Pons (tissue), 1 donor: ENCODE measurements around the gene PIP5K1B.

Source experiments
- DNase-seq: peaks from one replicate; pipeline ENCODE4 v3.0.0-alpha.2; 2016; ENCODE audit warnings: low spot score

PIP5K1B gene

DNA sequence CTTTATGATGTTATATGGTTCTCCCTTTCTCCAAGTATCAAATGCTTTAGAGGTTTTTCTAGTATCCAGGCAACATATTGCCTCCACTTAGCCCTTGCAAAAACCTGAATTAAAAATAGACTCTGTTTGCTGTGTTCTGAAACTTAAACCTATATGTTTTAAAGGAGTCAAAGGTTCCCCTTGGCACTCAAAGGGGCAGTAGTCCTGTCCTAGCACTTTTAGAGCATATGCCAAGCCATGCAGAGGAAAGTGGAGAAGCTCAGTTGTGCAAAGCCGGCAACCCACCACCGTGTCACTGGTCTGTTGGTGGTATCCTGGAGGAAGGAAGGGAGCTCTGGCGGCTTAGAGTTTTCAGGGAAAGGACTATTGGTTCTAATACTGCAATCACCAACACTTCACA, 154.3 kb downstream of the PIP5K1B start:
- no peak for DNase-seq

DNA sequence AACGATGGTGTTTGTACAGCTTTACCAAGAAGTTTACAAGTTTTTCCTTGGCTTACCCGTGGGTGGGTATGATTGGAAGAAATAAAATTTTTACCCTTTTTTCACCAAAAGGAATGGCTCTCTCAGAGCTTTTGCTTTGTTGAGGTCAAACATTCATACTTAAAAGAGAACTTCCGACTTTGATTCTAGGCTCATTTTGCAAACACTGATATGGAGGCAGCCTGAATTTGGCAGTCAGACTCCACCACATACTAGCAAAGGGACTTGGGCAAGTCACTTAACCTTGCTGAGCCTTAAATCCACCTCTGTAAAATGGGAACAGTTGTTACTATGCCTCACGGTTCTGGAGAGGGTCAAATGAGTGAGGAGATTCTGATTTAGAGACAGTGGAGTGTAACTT, 155.4 kb downstream of the PIP5K1B start:
- no peak for DNase-seq

DNA sequence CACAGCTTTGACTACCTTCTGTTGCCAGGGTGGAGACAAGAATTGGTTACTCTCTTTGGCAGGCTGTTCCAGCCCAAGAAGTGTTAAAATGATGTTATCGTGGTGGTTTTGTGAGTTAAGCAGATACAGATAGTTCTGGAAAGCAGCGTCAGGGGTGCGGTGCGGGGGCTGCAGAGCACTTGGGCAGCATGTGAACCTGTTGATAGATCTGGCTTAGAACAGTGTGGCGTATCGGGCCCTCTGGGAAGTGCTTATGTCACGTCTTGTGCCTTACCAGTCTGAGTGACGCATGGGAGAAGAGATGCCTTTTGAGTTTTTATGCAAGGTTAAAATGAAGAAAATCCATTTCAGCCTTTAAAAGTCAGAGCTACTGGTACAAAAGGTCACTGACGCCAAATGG, 156.4 kb downstream of the PIP5K1B start:
- DNase-seq = no peak

DNA sequence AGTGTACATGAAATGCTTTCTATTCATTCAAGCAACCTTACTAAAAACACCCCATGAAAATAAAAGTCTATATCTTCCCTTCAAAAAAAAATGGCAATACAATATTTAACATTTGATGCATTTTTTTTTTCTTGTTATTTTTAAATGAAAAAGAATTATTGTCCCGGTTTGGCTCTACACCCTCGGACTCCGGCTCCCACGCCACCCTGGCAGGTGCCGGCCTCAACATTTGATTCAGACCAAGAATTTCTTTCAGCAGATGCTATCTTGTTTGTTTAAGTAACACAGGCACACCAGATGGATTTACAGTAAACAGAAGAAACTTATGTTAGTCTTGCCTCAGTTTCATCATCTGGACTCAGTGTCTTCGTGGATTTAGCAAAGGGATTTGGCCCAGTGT, 162.0 kb downstream of the PIP5K1B start:
- DNase-seq = no peak

DNA sequence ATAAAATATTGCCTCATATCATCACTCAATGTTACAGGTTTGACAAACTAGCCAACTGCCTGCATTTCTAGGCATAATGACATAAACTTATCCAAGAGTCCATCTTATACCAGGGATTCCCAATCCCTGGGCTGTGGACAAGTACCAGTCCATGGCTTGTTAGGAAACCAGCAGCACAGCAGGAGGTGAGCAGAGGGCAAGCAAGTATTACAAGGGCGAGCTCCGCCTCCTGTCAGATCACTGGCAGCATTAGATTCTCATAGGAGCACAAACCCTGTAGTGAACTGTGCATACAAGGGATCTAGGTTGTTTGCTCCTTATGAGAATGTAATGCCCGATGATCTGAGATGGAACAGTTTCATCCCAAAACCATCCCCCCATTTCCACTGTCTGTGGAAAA, 164.0 kb downstream of the PIP5K1B start:
- no peak for DNase-seq

DNA sequence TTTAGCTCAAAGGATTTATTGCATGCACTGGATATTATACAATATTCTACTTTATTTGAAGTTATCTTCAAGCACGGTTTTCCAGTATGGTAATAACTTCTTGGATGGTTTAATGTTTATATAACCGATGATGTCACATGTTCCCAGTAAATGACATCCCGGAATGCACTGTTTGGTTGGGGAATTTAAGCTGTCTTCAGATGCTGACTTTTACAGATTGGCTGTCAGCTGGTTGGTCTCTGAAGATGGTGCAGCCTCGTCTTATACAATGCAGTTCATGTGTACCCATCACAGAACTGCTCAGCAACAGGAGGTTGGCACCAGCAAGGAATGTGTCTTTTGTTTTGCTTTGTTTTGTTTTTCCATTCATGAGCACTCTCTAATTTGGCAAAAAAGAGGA, 165.0 kb downstream of the PIP5K1B start:
- no peak for DNase-seq

DNA sequence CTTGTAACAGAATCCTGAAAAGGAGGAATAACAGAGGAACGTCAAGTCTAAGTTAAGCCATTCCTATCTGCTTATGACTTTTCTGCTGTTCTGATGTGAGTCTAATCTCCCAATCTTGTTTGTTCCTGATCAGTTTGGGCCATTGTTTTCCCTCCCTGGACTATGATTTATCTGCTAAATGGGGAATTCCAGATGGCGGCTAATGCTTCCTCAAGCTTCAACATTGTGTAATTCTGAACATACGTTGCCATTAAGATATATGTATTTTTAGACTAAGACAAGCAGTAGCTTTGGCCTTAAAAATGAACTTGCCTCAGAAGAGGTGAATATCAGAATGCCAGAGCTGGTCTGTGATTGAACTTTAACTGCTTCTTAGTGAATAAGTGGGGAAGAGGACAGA, 166.2 kb downstream of the PIP5K1B start:
- no peak for DNase-seq

DNA sequence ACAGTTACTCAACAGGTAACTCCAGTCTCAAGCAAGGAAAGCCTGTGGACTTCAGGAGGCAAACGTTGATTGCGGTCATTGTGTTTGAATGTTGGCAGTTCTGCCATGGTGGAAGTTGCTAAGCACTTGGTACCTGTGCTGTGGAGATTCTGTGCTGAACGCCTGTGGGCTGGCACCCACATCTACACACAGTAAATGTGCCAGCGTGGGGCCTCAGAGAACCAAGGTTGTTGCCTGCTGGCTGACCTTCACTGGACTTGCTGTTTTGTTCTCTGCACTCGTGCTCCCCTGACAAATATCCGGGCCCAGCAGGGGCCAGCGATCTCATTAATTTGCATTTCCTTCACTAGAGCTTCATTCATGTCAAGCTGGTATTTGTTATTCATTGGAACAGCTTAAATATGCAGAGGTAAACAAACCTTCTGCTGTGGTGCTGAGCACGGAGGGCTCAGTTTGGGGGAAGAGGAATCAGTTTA, 167.0 kb downstream of the PIP5K1B start:
- no peak for DNase-seq

DNA sequence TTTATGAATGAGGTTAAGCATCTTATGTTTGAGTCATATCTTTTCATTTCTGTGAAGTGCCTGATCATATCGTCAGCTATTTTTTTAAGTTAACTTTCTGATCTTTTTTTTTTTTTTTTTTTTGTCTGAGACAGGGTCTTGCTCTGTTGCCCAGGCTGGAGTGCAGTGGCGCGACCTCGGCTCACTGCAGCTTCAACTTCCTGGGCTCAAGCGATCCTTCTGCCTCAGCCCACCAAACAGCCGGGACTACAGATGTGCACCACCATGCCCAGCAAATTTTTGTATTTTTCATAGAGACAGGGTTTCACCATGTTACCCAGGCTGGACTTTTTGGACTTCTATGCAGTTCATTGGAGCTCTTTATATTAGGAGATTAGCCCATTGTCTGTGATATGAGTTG, 168.1 kb downstream of the PIP5K1B start:
- DNase-seq = no peak

DNA sequence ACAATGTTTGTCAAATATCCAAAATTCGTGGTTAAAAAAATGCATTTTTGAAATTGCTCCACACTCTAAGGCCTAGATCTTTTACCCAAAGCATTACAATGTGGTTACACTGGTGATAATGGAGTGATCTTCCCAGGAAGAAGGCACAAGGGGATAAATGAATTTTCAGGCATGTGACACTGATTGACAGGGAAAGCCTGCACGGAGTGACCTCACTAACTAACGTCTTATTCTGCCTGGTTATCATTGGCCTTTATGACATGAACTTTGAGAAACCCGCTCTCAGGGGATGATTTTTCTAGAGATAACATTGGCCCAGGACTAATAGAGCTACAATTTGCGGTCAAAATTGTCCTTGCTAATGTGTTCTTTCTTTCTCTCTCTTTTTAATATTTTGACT, 171.2 kb downstream of the PIP5K1B start:
- no peak for DNase-seq

DNA sequence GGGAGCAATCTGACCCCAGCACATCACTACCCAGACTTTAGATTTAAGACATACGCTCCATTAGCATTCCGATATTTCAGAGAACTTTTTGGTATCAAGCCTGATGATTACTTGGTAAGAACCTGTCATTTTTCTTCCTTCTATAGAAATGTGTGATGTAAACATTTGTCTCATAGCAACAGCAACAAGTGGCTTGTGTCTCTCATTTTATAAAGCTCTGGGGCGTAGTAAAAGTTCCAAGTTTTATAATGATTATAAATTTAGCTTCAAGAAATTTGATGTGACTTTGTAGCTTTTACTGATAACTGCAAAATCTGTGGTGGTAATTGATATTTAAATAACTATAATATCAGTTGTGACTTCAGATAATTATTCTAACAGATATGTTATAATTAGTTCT, 171.6 kb downstream of the PIP5K1B start:
- DNase-seq = no peak

DNA sequence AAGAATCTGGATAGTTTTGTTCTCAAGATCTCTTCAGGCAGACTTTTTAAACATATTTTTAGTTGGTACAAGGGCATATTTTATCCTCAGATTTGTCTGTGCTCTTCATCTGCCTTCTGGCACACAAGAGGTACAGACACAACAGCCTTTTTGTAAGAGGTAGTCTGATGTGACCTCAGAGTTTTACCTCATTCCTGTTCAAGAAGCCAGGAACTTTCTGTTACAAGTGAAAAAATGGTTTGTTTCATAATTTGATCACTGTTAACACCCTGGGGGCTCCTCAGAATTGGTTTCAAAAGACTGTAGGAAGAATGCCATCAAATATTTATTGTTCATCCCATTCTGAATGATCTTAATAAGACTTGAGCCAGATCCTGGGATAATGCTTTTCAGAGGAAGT, 172.2 kb downstream of the PIP5K1B start:
- DNase-seq = no peak

DNA sequence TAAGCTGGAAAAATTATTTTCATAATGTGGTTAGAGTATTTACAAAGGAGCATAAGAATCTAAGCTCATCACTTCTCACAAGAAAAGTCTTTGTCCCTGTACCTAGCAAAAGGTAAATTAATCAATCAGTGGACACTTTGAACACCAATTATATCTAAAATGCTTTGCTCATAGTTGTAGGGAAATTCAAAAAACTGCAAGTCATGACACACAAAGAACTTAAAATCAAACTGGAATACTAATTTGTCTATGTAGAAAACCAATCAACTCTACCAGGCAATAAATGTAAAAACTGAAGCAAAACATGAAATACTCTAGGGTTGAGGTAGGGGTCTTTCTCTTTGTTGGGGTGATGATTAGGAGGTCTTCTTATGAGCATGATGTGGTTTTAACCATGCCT, 173.4 kb downstream of the PIP5K1B start:
- DNase-seq = no peak

DNA sequence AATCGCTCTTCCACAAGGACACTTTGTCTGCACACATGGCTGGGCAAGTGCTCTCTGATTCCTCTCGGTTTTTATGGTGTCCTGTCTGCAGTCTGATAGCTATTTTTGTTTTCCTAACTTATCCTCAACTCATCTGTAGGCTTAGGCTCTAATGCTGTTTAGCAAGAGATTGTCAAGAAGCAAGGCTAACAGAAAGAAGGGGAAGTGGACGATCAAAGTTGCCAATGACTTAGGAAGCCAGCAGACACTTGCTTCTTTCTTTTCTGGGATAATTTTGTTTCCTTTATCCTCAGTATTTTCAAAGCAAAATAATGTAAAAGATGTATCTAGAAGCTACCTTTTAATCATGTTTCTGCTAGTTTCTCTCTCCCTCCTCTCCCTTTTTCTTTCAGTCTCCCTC, 178.2 kb downstream of the PIP5K1B start:
- no peak for DNase-seq

DNA sequence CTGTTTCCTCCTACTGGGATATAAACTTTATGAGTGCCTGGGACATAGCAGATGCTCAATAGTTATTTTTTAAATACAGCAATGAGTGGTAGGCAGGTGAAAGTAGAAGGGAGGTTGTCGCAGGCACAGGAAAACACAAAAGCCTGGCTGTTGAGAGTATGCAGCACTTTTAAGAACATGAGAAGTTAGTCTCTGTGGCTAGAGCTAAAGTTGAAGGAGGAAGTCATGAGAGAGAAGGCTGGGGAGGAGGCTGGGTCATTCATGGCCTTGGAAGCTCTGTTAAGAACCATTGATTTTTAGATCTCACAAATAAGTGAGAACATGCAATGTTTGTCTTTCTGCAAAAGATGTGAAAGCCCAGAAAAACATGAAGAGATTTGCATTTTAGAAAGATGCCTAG, 182.2 kb downstream of the PIP5K1B start:
- peak; percentile 36 for DNase-seq

DNA sequence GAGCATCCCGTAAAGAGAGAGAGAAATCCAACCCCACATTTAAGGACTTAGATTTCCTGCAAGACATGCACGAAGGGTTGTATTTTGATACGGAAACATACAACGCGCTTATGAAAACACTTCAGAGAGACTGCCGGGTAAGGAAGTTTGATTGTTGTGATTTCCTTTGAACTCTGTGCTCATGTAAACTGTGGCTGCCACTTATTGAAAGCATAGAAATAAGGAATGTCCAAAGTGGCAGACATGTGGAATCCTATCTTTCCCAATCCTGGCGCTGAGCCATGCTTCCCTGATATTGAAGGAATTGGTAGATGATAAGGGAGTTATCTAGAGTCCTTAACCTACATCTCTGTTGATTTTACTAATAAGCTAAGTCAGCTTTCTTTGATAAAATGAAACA, 189.5 kb downstream of the PIP5K1B start:
- DNase-seq = no peak

DNA sequence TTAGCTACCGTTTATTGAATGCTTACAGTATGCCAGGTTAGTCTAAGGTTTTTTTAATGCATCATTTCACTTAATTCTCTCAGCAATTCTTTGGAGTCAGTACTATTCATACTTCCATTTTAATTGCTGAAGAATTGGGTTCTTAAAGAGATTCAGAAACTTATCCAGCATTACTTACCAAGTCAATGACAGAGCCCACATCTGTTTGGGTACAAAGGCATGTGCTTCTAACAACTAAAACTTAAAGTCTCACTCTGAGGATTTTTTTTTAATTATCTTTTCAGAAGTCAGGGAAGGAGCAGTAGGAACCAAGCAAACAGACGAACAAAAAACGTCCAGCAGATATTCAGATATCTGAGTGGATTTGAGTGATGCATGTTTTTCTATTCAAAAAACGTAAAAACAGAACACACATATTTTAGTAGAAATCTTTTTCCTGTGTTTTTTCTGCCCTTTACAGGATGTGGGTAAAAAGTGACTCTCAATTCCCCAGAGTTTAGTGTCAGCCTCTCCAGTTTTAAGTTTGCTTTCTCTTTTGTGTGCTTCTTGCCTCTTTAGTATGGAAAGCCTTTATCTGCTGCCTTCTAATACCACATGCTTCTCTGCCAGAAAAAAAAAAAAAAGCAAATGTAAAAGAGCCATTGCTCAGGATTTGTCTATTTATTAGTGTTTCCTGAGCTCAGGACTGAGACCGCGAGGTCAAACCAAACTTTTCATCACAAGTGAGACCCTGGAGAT, 190.9 kb downstream of the PIP5K1B start:
- DNase-seq = no peak

DNA sequence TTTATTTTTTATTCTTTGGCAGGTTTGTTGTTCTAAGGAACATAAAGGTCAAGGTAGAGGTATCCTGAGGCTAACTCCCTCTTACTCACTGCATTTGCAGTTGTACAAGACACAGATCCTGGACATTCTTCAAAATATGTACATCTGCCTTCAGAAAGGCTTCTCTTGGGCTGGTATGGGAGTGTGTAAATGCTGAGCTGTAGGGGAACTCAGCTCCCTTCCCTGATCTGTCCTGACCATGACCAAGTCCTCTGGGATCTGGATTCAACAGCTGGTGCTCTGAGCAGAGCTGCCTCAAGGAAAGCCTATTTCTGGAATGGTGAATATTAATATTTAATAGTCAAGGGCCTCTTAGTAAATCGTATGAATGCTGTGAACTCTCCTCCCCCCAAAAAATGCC, 191.4 kb downstream of the PIP5K1B start:
- DNase-seq = no peak

DNA sequence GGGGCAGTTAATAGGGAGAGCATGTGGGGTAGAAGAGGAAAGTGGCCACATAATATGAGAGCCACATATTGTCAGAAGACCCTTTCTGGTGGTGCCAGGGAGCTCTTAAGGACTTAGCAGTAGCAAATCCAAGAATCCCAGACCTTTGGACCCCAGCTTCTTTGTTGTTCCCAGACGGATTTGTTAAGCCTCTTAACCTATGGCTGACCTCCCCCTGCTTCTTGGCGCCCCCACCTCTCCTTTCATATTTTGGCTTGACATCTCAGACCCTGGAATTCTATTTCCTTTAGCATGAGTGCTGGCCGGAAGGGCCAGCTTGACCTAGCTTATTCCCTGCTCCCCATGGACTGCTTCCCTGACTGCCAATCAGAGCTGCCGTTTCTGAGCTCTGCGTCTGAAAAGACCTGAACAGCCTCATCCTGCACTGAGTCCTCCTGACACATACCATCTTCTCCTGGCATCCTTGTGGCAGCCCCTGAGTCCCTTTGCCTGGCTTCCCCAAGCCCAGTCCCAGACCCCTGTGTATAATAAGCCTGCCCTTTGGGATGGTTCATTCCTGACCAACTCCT, 192.6 kb downstream of the PIP5K1B start:
- no peak for DNase-seq

DNA sequence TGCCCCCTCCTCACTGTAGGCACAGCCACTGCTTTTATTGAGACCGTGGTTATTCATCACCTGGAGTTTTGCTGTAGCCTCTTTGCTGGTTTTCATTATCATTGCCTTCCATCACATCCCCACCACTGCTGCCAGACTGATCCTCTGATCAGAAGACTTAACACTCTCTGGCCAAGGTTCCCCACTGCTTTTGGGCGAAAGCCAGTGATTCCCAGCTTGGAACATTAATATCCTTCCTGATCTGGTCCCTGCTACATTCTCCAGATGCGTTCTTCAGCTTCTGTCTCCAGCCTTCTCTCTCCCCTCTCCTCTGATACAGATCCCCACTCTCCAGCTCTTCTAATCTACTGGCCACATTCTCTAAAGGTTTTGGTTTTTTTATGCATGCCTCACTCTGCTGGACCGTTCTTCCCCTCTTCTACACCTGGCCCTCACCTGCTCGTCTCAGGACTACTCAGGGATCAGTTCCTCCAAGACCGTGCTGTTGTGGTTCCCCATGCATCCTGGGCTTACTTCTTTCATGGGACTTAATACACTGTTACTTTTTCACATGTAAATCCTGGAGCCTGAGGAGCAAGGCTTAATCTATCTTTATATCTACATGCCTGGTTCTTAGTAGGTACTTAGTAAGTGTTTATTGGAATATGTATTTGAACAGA, 193.9 kb downstream of the PIP5K1B start:
- no peak for DNase-seq

DNA sequence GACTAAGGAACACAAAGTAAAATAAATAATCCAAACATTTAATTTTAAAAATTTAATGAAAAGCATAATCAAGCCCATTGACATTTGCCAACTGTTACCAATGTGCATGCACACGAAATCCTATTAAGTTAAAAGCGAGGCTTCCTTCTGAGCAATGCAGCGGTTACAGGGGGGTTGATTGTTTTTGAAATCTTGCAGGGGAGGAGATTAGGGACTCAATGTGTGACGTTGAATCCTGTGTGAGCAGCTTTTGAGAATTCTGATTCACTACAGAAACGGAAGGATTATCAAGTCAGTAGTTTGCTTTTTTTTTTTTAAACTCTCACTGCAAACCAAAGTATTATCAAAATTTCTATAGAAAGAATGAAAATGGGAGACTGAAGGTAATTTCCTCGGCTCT, 199.4 kb downstream of the PIP5K1B start:
- no peak for DNase-seq

DNA sequence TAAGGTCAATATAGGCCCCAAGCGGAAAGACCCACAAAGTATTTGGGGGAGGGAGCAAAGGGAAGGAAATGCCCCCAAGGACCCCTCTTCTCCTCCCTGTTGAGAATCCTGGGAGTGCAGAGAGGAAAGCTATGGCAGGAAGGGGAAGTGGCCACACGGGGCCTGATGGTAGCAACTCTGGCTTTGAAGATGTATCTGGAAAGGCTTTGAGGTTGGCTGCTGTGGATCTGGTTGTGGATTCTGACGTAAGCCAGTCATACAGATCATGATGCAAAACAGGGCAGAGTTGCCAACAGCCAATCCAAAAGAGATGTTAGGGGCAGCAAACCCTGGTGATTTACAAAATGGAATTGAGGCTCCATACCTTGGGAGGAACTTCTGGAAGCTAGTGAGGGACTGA, 200.1 kb downstream of the PIP5K1B start:
- no peak for DNase-seq

DNA sequence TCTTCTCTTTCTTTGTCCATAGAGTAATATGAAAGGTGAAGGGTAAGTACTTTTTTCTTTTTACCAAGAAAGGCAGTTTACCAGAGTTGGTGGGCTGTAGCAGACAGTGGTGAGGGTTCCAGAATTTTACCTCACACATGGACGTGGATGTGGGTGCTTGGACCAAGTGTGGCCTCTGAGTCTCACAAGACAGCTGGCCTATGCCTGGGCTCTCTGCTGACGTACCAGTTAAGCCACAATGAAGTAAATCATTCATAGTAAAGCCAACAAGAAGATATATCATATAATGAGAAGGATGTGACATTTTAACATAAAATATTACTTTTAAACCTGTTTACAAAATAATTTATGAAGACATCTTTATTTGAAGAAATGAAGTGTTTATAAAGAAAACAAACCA, 202.9 kb downstream of the PIP5K1B start:
- DNase-seq = no peak

DNA sequence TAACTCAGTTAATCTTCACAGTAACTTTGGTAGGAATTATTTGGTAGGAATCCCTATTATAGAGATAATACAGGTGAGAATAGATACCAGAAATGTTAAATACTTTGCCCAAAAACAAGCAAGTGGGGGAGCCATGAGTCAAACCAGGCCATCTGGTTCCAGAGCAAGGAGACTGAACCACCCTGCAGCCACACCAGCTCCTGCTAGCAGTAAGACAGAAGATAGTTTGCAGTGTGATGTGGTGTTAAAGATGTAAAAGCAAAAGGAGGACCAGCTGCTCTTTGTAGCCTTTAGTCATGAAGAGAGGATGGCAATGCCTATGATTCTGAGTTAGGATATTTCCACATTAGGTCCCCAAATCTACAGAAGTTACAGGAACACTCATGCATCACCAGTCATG, 207.5 kb downstream of the PIP5K1B start:
- DNase-seq = no peak
